ENCODE results near the gene PHLPP2.

GRCh38 chr16:71721066-71721740, 3.3 kb downstream of the PHLPP2 start:
- no peak for TF ChIP-seq CTCF (IDR thresholded peaks at IDR 0.05)
- TF ChIP-seq POLR2A (IDR thresholded peaks at IDR 0.05), result no peak

All from gastroesophageal sphincter (tissue), 3 donors.